ENCODE results near the gene GANAB. TPM values are rescaled to one million over a fixed set of nuclear protein-coding genes. Genes with fewer than 3 reads are reported as not detected.

The GANAB gene
- total RNA-seq, 1 donor from 2014 or later, result 323 TPM

DNA sequence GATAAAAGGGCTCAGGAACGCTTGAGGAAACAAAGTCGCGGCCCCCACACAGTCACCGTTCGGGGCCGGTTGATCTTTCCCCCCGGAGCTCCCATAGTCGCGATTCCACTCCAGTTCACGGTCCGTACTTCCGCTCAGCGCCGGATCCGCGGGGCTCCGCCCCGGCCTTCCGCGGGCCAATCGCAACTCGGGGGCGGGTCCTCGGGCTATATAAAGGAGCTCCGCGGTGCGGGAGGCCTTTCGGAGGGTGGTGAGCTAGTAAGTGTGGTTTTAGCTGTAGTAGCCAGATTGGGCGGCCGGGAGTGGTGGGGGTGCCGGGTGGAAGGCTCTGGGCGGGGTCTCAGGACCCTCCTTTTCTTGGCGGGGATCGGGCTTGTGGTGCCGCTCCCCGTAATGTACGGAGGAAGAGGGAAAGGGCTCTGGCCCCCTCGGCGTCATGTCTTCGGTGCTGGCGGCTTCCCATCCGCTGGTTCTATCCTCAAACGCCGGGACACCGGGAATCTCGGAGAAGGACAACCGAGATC lies 18.7 kb upstream of the GANAB start, which contains the start of the genes C11orf98 and CSKMT:
TSS of gene C11orf98 (minus strand) at position 136 of the 524 bp plus-strand sequence. CDS start at position 95, 41 bp downstream.
TSS of gene CSKMT (plus strand) at position 238 of the 524 bp plus-strand sequence. CDS start 568 bp downstream, outside the sequence.
- FAIRE-seq, result no peak
- peak within 1 kb of the TSS; percentile 67 for H3K27ac ChIP-seq (ENCODE audit: low read depth, low read length)
- peaks cover 30% of the 10 kb centered on the region for H4K20me1 ChIP-seq (ENCODE audit: insufficient read depth, low read length)

DNA sequence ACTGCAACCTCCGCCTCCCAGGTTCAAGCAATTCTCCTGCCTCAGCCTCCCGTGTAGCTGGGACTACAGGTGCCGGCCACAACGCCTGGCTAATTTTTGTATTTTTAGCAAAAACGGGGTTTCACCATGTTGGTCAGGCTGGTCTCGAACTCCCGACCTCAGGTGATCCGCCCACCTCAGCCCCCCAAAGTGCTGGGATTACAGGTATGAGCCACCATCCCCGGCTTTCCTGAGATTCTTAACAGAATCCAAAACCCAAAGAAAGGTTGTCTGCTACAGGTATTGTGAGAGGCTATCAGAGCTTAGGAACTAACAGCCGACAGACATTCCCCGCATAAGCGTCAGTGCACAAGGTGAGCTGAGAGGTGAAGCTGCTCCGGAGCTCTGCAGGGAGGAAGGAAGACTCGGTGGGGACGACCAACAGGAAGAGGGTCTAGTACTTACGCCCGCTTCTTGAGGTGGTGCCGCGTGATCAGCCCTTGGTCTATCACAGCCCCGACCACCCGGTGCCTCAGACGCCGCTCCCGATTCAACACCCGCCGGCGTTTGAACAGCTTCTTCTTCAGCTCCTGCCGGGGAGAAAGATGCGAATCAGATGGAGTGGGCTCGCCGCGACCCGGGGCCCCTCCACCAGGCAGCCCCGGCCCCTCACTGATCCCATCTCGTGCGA lies 18.1 kb upstream of the GANAB start:
- peaks cover 16% of the 10 kb centered on the region for H3K4me1 ChIP-seq (ENCODE audit: insufficient read depth, low read length)
- H3K9ac ChIP-seq (ENCODE audit: low read length), result peak overlapping the region; percentile 87
- TF ChIP-seq EZH2 (IDR thresholded peaks at IDR 0.05; ENCODE audit: insufficient read depth, low read length), result no peak
- TF ChIP-seq, protein P1, sequence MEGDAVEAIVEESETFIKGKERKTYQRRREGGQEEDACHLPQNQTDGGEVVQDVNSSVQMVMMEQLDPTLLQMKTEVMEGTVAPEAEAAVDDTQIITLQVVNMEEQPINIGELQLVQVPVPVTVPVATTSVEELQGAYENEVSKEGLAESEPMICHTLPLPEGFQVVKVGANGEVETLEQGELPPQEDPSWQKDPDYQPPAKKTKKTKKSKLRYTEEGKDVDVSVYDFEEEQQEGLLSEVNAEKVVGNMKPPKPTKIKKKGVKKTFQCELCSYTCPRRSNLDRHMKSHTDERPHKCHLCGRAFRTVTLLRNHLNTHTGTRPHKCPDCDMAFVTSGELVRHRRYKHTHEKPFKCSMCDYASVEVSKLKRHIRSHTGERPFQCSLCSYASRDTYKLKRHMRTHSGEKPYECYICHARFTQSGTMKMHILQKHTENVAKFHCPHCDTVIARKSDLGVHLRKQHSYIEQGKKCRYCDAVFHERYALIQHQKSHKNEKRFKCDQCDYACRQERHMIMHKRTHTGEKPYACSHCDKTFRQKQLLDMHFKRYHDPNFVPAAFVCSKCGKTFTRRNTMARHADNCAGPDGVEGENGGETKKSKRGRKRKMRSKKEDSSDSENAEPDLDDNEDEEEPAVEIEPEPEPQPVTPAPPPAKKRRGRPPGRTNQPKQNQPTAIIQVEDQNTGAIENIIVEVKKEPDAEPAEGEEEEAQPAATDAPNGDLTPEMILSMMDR (IDR thresholded peaks at IDR 0.05; ENCODE audit: insufficient read depth, low read depth, low read length), result no peak
- Mint-ChIP-seq H3K36me3 (ENCODE audit: low read depth, unreplicated experiment) (peaks cover 12% of the 10 kb centered on the region), H3K4me3 (ENCODE audit: unreplicated experiment) (peak overlapping the region; percentile 96), H3K27ac (ENCODE audit: unreplicated experiment) (peak overlapping the region; percentile 92), H3K9me3 (ENCODE audit: unreplicated experiment) (no peaks in the 10 kb centered on the region), H3K27me3 (ENCODE audit: low read depth, unreplicated experiment) (no peaks in the 10 kb centered on the region), H3K4me1 (ENCODE audit: low read depth, unreplicated experiment) (peaks cover 12% of the 10 kb centered on the region)
- DNase-seq (ENCODE audit: low read depth), result peak; percentile 53
- peaks cover 29% of the 10 kb centered on the region for H4K20me1 ChIP-seq (ENCODE audit: insufficient read depth, low read length)
- peak overlapping the region; percentile 97 for H3K4me2 ChIP-seq (ENCODE audit: low read length)
- peak overlapping the region; percentile 97 for H3K4me3 ChIP-seq (ENCODE audit: insufficient read depth, low read depth, low read length)
- H3K27me3 ChIP-seq (ENCODE audit: insufficient read depth, low read length), result no peaks in the 10 kb centered on the region
- peaks cover 47% of the 10 kb centered on the region for H3K79me2 ChIP-seq (ENCODE audit: insufficient read depth, low read length)
- no peak for FAIRE-seq
- H3K36me3 ChIP-seq (ENCODE audit: insufficient read depth, low read length), result peaks cover 12% of the 10 kb centered on the region
- H3K27ac ChIP-seq (ENCODE audit: low read depth, low read length), result peak overlapping the region; percentile 67
- H2AFZ ChIP-seq (ENCODE audit: low read depth, low read length), result peak overlapping the region; percentile 51
- no peaks in the 10 kb centered on the region for H3K9me3 ChIP-seq (ENCODE audit: insufficient read depth, low read depth, low read length)

More for the DNA sequence above, 18.7 kb upstream of the GANAB start, which contains the start of the genes C11orf98 and CSKMT:
- no peaks in the 10 kb centered on the region for H3K27me3 ChIP-seq (ENCODE audit: insufficient read depth, low read length)
- Mint-ChIP-seq H3K9me3 (ENCODE audit: unreplicated experiment) (no peaks in the 10 kb centered on the region), H3K27ac (ENCODE audit: unreplicated experiment) (peak within 1 kb of the TSS; percentile 92), H3K4me1 (ENCODE audit: low read depth, unreplicated experiment) (peaks cover 12% of the 10 kb centered on the region), H3K36me3 (ENCODE audit: low read depth, unreplicated experiment) (peaks cover 12% of the 10 kb centered on the region), H3K27me3 (ENCODE audit: low read depth, unreplicated experiment) (no peaks in the 10 kb centered on the region), H3K4me3 (ENCODE audit: unreplicated experiment) (peak within 1 kb of the TSS; percentile 96)
- H3K4me2 ChIP-seq (ENCODE audit: low read length), result peak within 1 kb of the TSS; percentile 97
- H3K36me3 ChIP-seq (ENCODE audit: insufficient read depth, low read length), result peaks cover 12% of the 10 kb centered on the region
- TF ChIP-seq EZH2 (IDR thresholded peaks at IDR 0.05; ENCODE audit: insufficient read depth, low read length), result no peak
- TF ChIP-seq, protein P1 (IDR thresholded peaks at IDR 0.05; ENCODE audit: insufficient read depth, low read depth, low read length), result no peak
- H3K79me2 ChIP-seq (ENCODE audit: insufficient read depth, low read length), result peaks cover 51% of the 10 kb centered on the region
- peaks cover 16% of the 10 kb centered on the region for H3K4me1 ChIP-seq (ENCODE audit: insufficient read depth, low read length)
- peak within 1 kb of the TSS; percentile 97 for H3K4me3 ChIP-seq (ENCODE audit: insufficient read depth, low read depth, low read length)
- DNase-seq (ENCODE audit: low read depth), result peak; percentile 82
- H2AFZ ChIP-seq (ENCODE audit: low read depth, low read length), result peak within 1 kb of the TSS; percentile 51
- no peaks in the 10 kb centered on the region for H3K9me3 ChIP-seq (ENCODE audit: insufficient read depth, low read depth, low read length)
- H3K9ac ChIP-seq (ENCODE audit: low read length), result peak within 1 kb of the TSS; percentile 87
